HepG2 (cell line): Measurements from ENCODE around the gene ARHGAP21.

Source experiments
- MED13 ChIP-seq: sonication (generic); formaldehyde crosslinking; IDR thresholded peaks from 2 replicates; pipeline ENCODE4 v1.5.0; 2020; ENCODE audit warnings: missing genetic modification reagents
- MZF1 ChIP-seq: sonication (generic); formaldehyde crosslinking; IDR thresholded peaks from 2 replicates; pipeline ENCODE4 v1.8.1; 2023; ENCODE audit warnings: mild to moderate bottlenecking, missing genetic modification reagents, borderline replicate concordance
- NFIC ChIP-seq: IDR thresholded peaks from 2 replicates; pipeline ENCODE4 v1.6.1; 2012; ENCODE audit warnings: mild to moderate bottlenecking, low read length, inconsistent platforms
- NR2C2 ChIP-seq: sonication (generic); formaldehyde crosslinking; IDR thresholded peaks from 2 replicates; pipeline ENCODE4 v1.4.0; 2020; ENCODE audit warnings: missing genetic modification reagents, mild to moderate bottlenecking, moderate library complexity, borderline replicate concordance
- SMARCE1 ChIP-seq: fragments of 450-650 bp; IDR thresholded peaks from 2 replicates; pipeline ENCODE4 v1.6.1; 2017; ENCODE audit warnings: borderline replicate concordance
- SUZ12 ChIP-seq: fragments of 150-350 bp; IDR thresholded peaks from 2 replicates; pipeline ENCODE4 v1.6.1; 2014; ENCODE audit warnings: low read depth, low read length
- ZNF34 ChIP-seq: sonication (generic); formaldehyde crosslinking; IDR thresholded peaks from 2 replicates; pipeline ENCODE4 v1.4.0; 2020; ENCODE audit warnings: mild to moderate bottlenecking, missing genetic modification reagents, borderline replicate concordance
- ZNF430 ChIP-seq: sonication (generic); formaldehyde crosslinking; IDR thresholded peaks from 2 replicates; pipeline ENCODE4 v1.9.0; 2021; ENCODE audit warnings: mild to moderate bottlenecking, missing genetic modification reagents
- TF ChIP-seq, protein P1 (sequence below): conservative IDR thresholded peaks from 2 replicates; pipeline ENCODE4 v1.6.1; 2018; ENCODE audit warnings: missing genetic modification reagents

DNA sequence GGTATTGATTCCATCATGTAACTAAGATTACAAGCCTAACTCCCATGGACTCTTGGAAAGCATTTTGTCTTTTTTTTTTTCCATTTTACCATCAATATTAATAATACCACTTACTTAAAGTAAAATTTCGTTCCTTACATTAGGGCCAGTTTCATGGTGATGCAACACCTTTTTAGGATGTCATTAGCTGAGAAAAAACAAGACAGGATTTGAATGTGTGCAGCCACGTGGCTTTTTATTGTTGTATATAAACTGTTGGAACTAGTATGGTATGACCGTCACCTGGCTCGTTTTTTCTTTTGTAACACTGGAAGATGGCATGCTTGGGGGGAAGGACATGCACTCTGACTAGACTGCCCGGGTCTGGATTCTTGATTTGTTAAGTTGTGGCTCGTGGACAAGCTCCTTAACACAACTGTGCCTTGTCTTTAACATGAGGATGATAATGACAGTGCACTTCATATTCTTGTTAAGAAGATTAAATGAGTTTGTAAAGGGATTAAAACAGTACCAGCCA lies 42.1 kb downstream of the ARHGAP21 start:
- TF ChIP-seq NR2C2 (no peak), MZF1 (CRISPR knock-in tag) (no peak), MED13 (CRISPR knock-in tag) (no peak), ZNF430 (CRISPR knock-in tag) (no peak), NFIC (no peak), ZNF34 (CRISPR knock-in tag) (no peak), SUZ12 (no peak), SMARCE1 (no peak)
- TF ChIP-seq, protein P1, sequence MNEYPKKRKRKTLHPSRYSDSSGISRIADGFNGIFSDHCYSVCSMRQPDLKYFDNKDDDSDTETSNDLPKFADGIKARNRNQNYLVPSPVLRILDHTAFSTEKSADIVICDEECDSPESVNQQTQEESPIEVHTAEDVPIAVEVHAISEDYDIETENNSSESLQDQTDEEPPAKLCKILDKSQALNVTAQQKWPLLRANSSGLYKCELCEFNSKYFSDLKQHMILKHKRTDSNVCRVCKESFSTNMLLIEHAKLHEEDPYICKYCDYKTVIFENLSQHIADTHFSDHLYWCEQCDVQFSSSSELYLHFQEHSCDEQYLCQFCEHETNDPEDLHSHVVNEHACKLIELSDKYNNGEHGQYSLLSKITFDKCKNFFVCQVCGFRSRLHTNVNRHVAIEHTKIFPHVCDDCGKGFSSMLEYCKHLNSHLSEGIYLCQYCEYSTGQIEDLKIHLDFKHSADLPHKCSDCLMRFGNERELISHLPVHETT (CRISPR knock-in tag) = no peak
